K562 (cell line): ENCODE data around the gene B9D2. TPM values are rescaled to one million over a fixed set of nuclear protein-coding genes. Genes with fewer than 3 reads are reported as not detected.

Experiments used
- ATAC-seq: fragments of 200-7000 bp; cut with Tn5 transposase; 3 replicates; pipeline ENCODE4 v1.9.1; 2020; ENCODE audit warnings: moderate library complexity
- BruUV-seq: library from RNA; stranded (reverse); fragments of 400-500 nt; replicated peaks from 2 replicates; lab custom pipeline; 2021; lab: Mats Ljungman, UMichigan
- CTCF ChIA-PET: fragments of 300-600 bp; formaldehyde crosslinking; extraction: SDS; loops from one replicate; lab custom pipeline; 2021; ENCODE audit warnings: low intra/inter-chr PET ratio; lab: Yijun Ruan, JAX
- POLR2A ChIA-PET: fragments of 300-600, 350-650 bp; sonication (Branson Sonifier 250); formaldehyde crosslinking; extraction: SDS; loops from one replicate; lab custom pipeline; 2021; ENCODE audit warnings: antibody characterized with exemption, inconsistent platforms; lab: Yijun Ruan, JAX
- DNase-seq, 4 experiments: peaks; one replicate each; pipeline versions ENCODE4 v3.0.0 to v3.0.0-alpha.2; 2011 to 2018; ENCODE audit warnings: low spot score in 3 of 4, mixed read lengths in 3 of 4; ENCODE audit errors: extremely low read depth in 1 of 4
- FAIRE-seq: peaks from 2 replicates; lab custom pipeline; 2011; peaks lifted over from hg19 to GRCh38; lab: Jason Lieb, UNC
- H2AFZ ChIP-seq: 2 replicates; pipeline ENCODE4 v1.6.0; 2011; ENCODE audit warnings: low read depth, low read length, control low read depth, inconsistent platforms
- H3K27ac ChIP-seq: fragments of 200-600 bp; 3 replicates; pipeline ENCODE4 v1.8.0; 2011; ENCODE audit warnings: low read depth, mild to moderate bottlenecking, control low read depth, inconsistent platforms, low read length, moderate library complexity, mixed read lengths; ENCODE audit errors: extremely low read depth
- H3K27me3 ChIP-seq, 2 experiments: fragments of 300-600 bp in 1 of 2; 2 replicates in 1 of 2; 3 replicates in 1 of 2; pipeline versions ENCODE4 v1.6.0 to v1.8.0; 2011; ENCODE audit warnings: inconsistent platforms in 2 of 2, low read length in 2 of 2, mild to moderate bottlenecking in 1 of 2, mixed read lengths in 1 of 2, moderate library complexity in 1 of 2; ENCODE audit not compliant: control insufficient read depth in 2 of 2, insufficient read depth in 2 of 2
- H3K36me3 ChIP-seq: fragments of 300-600 bp; 3 replicates; pipeline ENCODE4 v1.8.0; 2011; ENCODE audit warnings: mild to moderate bottlenecking, low read length, inconsistent platforms; ENCODE audit not compliant: control insufficient read depth, insufficient read depth
- H3K4me1 ChIP-seq, 2 experiments: fragments of 200-600 bp in 1 of 2; replicated peaks in 1 of 2; 2 replicates in 1 of 2; 3 replicates in 1 of 2; pipeline versions ENCODE4 v1.5.1 to v1.8.0; 2011; ENCODE audit warnings: inconsistent platforms in 2 of 2, low read length in 2 of 2, mild to moderate bottlenecking in 1 of 2, mixed read lengths in 1 of 2, moderate library complexity in 1 of 2; ENCODE audit not compliant: control insufficient read depth in 2 of 2, insufficient read depth in 2 of 2
- H3K4me2 ChIP-seq: 2 replicates; pipeline ENCODE4 v1.6.1; 2011; ENCODE audit warnings: low read length, control low read depth, inconsistent platforms, mixed read lengths; ENCODE audit not compliant: insufficient read depth
- H3K4me3 ChIP-seq: fragments of 200-600 bp; sonication (generic), shearing (Covaris generic); 2 replicates; pipeline ENCODE4 v1.5.1; 2016; ENCODE audit warnings: control low read depth, inconsistent platforms
- H3K79me2 ChIP-seq: fragments of 200-600 bp; 3 replicates; pipeline ENCODE4 v1.8.0; 2011; ENCODE audit warnings: low read length, inconsistent platforms; ENCODE audit not compliant: control insufficient read depth, insufficient read depth
- H3K9ac ChIP-seq, 2 experiments: 2 replicates each; pipeline versions ENCODE4 v1.6.0 to v1.6.1; 2011; ENCODE audit warnings: low read depth in 2 of 2, low read length in 2 of 2, control low read depth in 1 of 2, inconsistent platforms in 1 of 2, mild to moderate bottlenecking in 1 of 2, mixed read lengths in 1 of 2; ENCODE audit not compliant: insufficient read depth in 1 of 2
- H3K9me1 ChIP-seq: one replicate; pipeline ENCODE4 v1.6.0; 2011; ENCODE audit warnings: inconsistent platforms, mild to moderate bottlenecking, low read length, moderate library complexity; ENCODE audit not compliant: control insufficient read depth, insufficient read depth
- H3K9me3 ChIP-seq: replicated peaks from 2 replicates; pipeline ENCODE4 v1.5.1; 2011; ENCODE audit warnings: low read depth, low read length, inconsistent platforms; ENCODE audit not compliant: control insufficient read depth, insufficient read depth
- H4K20me1 ChIP-seq: replicated peaks from 2 replicates; pipeline ENCODE4 v1.6.1; 2011; ENCODE audit warnings: low read length, inconsistent platforms, mixed read lengths; ENCODE audit not compliant: control insufficient read depth, insufficient read depth
- FOXP1 ChIP-seq: sonication (generic); formaldehyde crosslinking; IDR thresholded peaks from 2 replicates; pipeline ENCODE4 v1.8.0; 2022; ENCODE audit warnings: mild to moderate bottlenecking, missing genetic modification reagents
- POLR2G ChIP-seq: fragments of 200-400 bp; formaldehyde crosslinking; IDR thresholded peaks from 2 replicates; pipeline ENCODE4 v1.6.1; 2017; ENCODE audit warnings: low read depth, mild to moderate bottlenecking, antibody characterized with exemption, low read length, moderate library complexity
- RBFOX2 ChIP-seq: fragments of 200-400 bp; formaldehyde crosslinking; IDR thresholded peaks from 2 replicates; pipeline ENCODE4 v1.6.1; 2017; ENCODE audit warnings: low read depth, mild to moderate bottlenecking, low read length, moderate library complexity
- TCFL5 ChIP-seq: fragments of 250-450 bp; sonication (Bioruptor Pico); conservative IDR thresholded peaks from 2 replicates; pipeline ENCODE4 v1.6.1; 2021; ENCODE audit warnings: mild to moderate bottlenecking, moderate library complexity, matching md5 sums
- WGBS: fragments of 100-300 bp; shearing (Covaris generic); methylation state at CpG from one replicate; pipeline ENCODE4 v1.1.6; 2016; ENCODE audit warnings: low coverage, mixed read lengths; ENCODE audit not compliant: insufficient coverage; ENCODE audit errors: missing lambda C conversion rate; 5-methylcytosine and 5-hydroxymethylcytosine counted together
- in situ Hi-C: fragments of 300-500 bp; cut with MboI; formaldehyde crosslinking; loops from 4 replicates; pipeline ENCODE4 v1.15.0; 2018; ENCODE audit warnings: inconsistent platforms, mixed read lengths
- intact Hi-C: fragments of 100-400 bp; cut with micrococcal nuclease; formaldehyde crosslinking; loops from 2 replicates; pipeline ENCODE4 v1.14.2; 2022
- polyA plus RNA-seq, 8 experiments: library from polyadenylated mRNA; depleted of rRNA in 4 of 8; stranded (reverse) in 5 of 8; unstranded in 3 of 8; fragments of >200 nt; fragmentation: Nextera tagmentation in 2 of 8; fragmentation: Illumina TruSeq in 1 of 8; extraction: Ambion mirVana in 2 of 8; extraction: Trizol in 1 of 8; gene quantifications; 2 replicates each; pipeline versions ENCODE4 v1.2.1 to v1.2.3, GENCODE V29; 2011 to 2014; ENCODE audit warnings: inconsistent platforms in 1 of 8, missing spikeins in 1 of 8
- total RNA-seq, 7 experiments: library from RNA; depleted of rRNA in 6 of 7; stranded (reverse); fragments of >200 nt in 6 of 7; fragmentation: Illumina TruSeq in 2 of 7; extraction: Trizol in 2 of 7; gene quantifications; 2 replicates each; pipeline versions ENCODE4 v1.2.1 to v1.2.3, GENCODE V29; 2011 to 2021; ENCODE audit warnings: low replicate concordance in 1 of 7
- TF ChIP-seq, protein P1 (sequence below), 3 experiments: fragments of 200-800 bp in 1 of 3; fragments of 250-450 bp in 1 of 3; fragments of 450-650 bp in 1 of 3; sonication (Bioruptor Pico) in 1 of 3; sonication (Bioruptor generic) in 1 of 3; formaldehyde crosslinking in 1 of 3; IDR thresholded peaks; 2 replicates each; pipeline versions ENCODE4 v1.6.1 to v1.8.0; 2016 to 2022; ENCODE audit warnings: mild to moderate bottlenecking in 2 of 3, missing genetic modification characterization in 2 of 3, missing compliant biosample characterization in 1 of 3, moderate library complexity in 1 of 3

The B9D2 gene
- total and polyA plus RNA-seq, 9 of the 15 experiments (the other 6 are each of a cell fraction or from before 2014, with no cell fraction given) = 0.83 to 6.9 (median 2.8) TPM

DNA sequence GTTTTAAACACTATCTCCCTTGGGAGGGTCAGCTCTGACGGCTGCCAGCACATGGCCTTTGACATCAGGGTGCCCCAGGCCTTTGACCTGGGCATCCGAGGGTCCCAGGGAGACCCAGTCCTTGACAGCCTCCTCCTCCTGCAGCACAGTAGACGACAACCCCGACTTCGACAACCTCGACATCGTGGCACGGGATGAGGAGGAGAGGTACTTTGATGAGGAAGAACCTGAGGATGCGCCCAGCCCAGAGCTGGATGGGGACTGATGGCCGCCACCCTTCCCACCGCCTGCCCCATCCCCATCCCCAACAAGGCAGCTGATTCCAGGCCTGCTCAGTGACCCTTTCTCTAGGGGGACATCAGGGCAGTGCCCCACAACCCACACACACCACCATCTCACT, 41.5 kb downstream of the B9D2 start:
- H3K27me3 ChIP-seq = no peaks in the 10 kb centered on the region
- BruUV-seq = no TSS peak
- H3K27ac ChIP-seq = peak overlapping the region; percentile 95
- peak overlapping the region; percentile 74 for H3K4me2 ChIP-seq
- peaks cover 55 to 68% of the 10 kb centered on the region in 2 experiments for H3K4me1 ChIP-seq
- H3K9ac ChIP-seq = peak overlapping the region; percentile 73 to 92; a peak in 3 of 4 replicates
- no peak overlapping the region for H3K4me3 ChIP-seq
- peaks cover 40% of the 10 kb centered on the region for H3K79me2 ChIP-seq
- H3K9me3 ChIP-seq = no peaks in the 10 kb centered on the region
- peaks cover 80% of the 10 kb centered on the region for H3K36me3 ChIP-seq
- no peak for ATAC-seq
- no peak for FAIRE-seq
- 74% methylated on average over 5 of the region's 11 CpGs for WGBS
- CTCF ChIA-PET = no interaction called here
- DNase-seq = no peak
- no peak overlapping the region for H2AFZ ChIP-seq
- H3K9me1 ChIP-seq = peaks cover 9% of the 10 kb centered on the region
- TF ChIP-seq RBFOX2 = 0 out of 2 replicates have a peak, but pooled peaks have one; percentile 2
- TF ChIP-seq, protein P1, sequence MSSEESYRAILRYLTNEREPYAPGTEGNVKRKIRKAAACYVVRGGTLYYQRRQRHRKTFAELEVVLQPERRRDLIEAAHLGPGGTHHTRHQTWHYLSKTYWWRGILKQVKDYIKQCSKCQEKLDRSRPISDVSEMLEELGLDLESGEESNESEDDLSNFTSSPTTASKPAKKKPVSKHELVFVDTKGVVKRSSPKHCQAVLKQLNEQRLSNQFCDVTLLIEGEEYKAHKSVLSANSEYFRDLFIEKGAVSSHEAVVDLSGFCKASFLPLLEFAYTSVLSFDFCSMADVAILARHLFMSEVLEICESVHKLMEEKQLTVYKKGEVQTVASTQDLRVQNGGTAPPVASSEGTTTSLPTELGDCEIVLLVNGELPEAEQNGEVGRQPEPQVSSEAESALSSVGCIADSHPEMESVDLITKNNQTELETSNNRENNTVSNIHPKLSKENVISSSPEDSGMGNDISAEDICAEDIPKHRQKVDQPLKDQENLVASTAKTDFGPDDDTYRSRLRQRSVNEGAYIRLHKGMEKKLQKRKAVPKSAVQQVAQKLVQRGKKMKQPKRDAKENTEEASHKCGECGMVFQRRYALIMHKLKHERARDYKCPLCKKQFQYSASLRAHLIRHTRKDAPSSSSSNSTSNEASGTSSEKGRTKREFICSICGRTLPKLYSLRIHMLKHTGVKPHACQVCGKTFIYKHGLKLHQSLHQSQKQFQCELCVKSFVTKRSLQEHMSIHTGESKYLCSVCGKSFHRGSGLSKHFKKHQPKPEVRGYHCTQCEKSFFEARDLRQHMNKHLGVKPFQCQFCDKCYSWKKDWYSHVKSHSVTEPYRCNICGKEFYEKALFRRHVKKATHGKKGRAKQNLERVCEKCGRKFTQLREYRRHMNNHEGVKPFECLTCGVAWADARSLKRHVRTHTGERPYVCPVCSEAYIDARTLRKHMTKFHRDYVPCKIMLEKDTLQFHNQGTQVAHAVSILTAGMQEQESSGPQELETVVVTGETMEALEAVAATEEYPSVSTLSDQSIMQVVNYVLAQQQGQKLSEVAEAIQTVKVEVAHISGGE (CRISPR knock-in tag; IDR thresholded peaks at IDR 0.05) = 0 out of 6 replicates have a peak, but pooled peaks of 1 of the 3 experiments have one; percentile 12
- peak; percentile 51; the same call in 1 of the 2 replicates for TF ChIP-seq FOXP1 (CRISPR knock-in tag)
- TF ChIP-seq POLR2G = peak; percentile 48; the same call in 1 of the 2 replicates
- TF ChIP-seq TCFL5 (CRISPR knock-in tag) = no peak
- TF ChIP-seq, all 486 proteins: peak for 4
- H4K20me1 ChIP-seq = peaks cover 6% of the 10 kb centered on the region; the same call in 1 of the 2 replicates
- in situ Hi-C loops (loop anchor here (25.0 kb wide), 1 partner anchor 240 kb away; no protein-coding TSS in a partner anchor), intact Hi-C loops (loop anchor here (5.0 to 10.0 kb wide), 2 partner anchors 115 to 242 kb away; partner anchors contain the start of gene DMAC2)
- POLR2A ChIA-PET = interaction anchor here (0.6 to 1.2 kb wide), 3 partner anchors 12 to 1183 kb away, joined by 3 to 7 read pairs (median 3); partner anchors contain the start of gene CCDC97
